GM18498 (cell line): ENCODE results near the gene RBM34.
"Not testable (repeated sequence)": the region's sequence is repeated elsewhere in the genome, so short reads cannot be mapped to it uniquely, and the experiment has no call there.

Source experiments
- ATAC-seq: cut with Tn5 transposase; IDR thresholded peaks from one replicate; pipeline ENCODE4 v1.9.1; 2021; ENCODE audit warnings: mild to moderate bottlenecking, moderate library complexity; ENCODE audit not compliant: unreplicated experiment

RBM34 gene

GRCh38 chr1:235160957-235161684, at the start of gene RBM34:
Gene RBM34, minus strand, starts transcription at chr1:235161250. Its CDS starts 24 bp downstream, at chr1:235161226.
- ATAC-seq: peak; percentile 98

- no peak for ATAC-seq
These were observed 46.1 kb upstream of the RBM34 start for GRCh38 chr1:235207209-235207565.

GRCh38 chr1:235206533-235207208, 45.6 kb upstream of the RBM34 start:
- no peak for ATAC-seq

GRCh38 chr1:235205687-235206086, 44.6 kb upstream of the RBM34 start:
- no peak for ATAC-seq

GRCh38 chr1:235203428-235203827, 42.4 kb upstream of the RBM34 start:
- no peak for ATAC-seq

GRCh38 chr1:235202447-235202846, 41.4 kb upstream of the RBM34 start:
- ATAC-seq: not testable (repeated sequence)

- ATAC-seq: no peak
These were observed 38.4 kb upstream of the RBM34 start for GRCh38 chr1:235199441-235199840.

GRCh38 chr1:235190431-235190830, 29.4 kb upstream of the RBM34 start:
- ATAC-seq: no peak

- ATAC-seq: no peak
These were observed 26.3 kb upstream of the RBM34 start for GRCh38 chr1:235187316-235187715.

GRCh38 chr1:235181561-235182245, 20.7 kb upstream of the RBM34 start:
- ATAC-seq: no peak

GRCh38 chr1:235180916-235181460, 19.9 kb upstream of the RBM34 start:
- no peak for ATAC-seq

GRCh38 chr1:235176486-235176885, 15.4 kb upstream of the RBM34 start:
- ATAC-seq: no peak

- no peak for ATAC-seq
These were observed 8.9 kb upstream of the RBM34 start for GRCh38 chr1:235169986-235170385.

GRCh38 chr1:235168375-235168774, 7.3 kb upstream of the RBM34 start:
- no peak for ATAC-seq

GRCh38 chr1:235161685-235162327, 756 bp upstream of the RBM34 start:
- ATAC-seq: no peak

GRCh38 chr1:235160383-235160956, 580 bp downstream of the RBM34 start:
- peak; percentile 47 for ATAC-seq

- not testable (repeated sequence) for ATAC-seq
These were observed 1.1 kb downstream of the RBM34 start for GRCh38 chr1:235159930-235160329.

GRCh38 chr1:235159284-235159683, 1.8 kb downstream of the RBM34 start:
- not testable (repeated sequence) for ATAC-seq

GRCh38 chr1:235158680-235159079, 2.4 kb downstream of the RBM34 start:
- ATAC-seq: no peak

GRCh38 chr1:235157150-235157549, 3.9 kb downstream of the RBM34 start:
- ATAC-seq: no peak

- ATAC-seq: no peak
These were observed 4.3 kb downstream of the RBM34 start for GRCh38 chr1:235156740-235157139.
